Measurements from ENCODE around the gene CLSTN1.

The CLSTN1 gene

DNA sequence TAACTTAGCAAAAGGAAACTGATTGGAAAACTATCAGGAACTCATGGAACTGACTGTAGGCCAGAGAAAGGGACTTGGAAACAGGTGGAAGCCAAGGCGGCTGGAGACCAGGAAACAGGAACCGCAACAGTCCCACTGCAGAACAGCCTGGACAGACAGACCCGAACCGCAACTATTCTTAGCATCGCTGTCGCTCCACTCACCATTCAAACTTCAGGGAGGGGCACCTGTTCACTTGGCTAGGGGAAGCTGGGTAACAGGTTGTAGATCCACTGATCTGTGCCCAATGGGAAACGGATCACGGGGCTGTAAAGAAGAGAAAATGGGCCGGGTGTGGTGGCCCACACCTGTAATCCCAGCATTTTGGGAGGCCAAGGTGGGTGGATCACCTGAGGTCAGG, 61.9 kb downstream of the CLSTN1 start:
- Histone ChIP-seq H3K9ac (ENCODE audit: insufficient read length, low read depth) (no peak overlapping the region), H3K36me3 (ENCODE audit: insufficient read depth, insufficient read length, low read length) (peaks cover 6% of the 10 kb centered on the region), H3K4me1 (ENCODE audit: insufficient read depth, insufficient read length) (peaks cover 10% of the 10 kb centered on the region), H3K9me3 (ENCODE audit: insufficient read depth, low read length) (no peaks in the 10 kb centered on the region), H3K4me3 (ENCODE audit: insufficient read length, low read depth) (no peak overlapping the region), H3K27me3 (ENCODE audit: insufficient read depth, insufficient read length) (no peaks in the 10 kb centered on the region)
- DNase-seq (ENCODE audit: low read depth, low spot score): no peak
- TF ChIP-seq YY1 (IDR thresholded peaks at IDR 0.05; ENCODE audit: insufficient read depth, insufficient read length): no peak
- TF ChIP-seq SUZ12 (IDR thresholded peaks at IDR 0.05; ENCODE audit: extremely low read depth, insufficient read depth, insufficient read length): no peak
- TF ChIP-seq ZNF274 (IDR thresholded peaks at IDR 0.05; ENCODE audit: low read depth, low read length): no peak

DNA sequence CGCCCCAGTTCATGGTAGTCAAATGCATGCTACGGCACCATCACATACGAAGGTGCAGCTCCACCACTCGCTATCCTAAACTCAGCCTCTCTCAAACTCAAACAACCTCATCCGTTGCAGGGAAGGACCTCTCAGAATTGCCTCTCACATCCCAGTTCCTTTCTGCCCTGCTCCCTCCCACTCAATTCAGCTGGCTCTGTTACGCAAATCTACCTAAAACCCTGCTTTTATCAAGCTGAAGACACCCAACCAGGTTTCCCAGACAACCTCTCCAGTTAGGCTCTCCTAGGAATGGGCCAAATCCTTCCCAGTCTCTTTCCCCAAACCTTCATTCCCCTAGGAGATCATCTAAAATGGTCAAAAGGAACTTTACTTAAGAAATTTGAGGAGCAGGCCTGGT, 62.9 kb downstream of the CLSTN1 start:
- peaks cover 10% of the 10 kb centered on the region for H3K4me1 ChIP-seq (ENCODE audit: insufficient read depth, insufficient read length)
- no peak for TF ChIP-seq ZNF274 (IDR thresholded peaks at IDR 0.05; ENCODE audit: low read depth, low read length)
- no peak for TF ChIP-seq SUZ12 (IDR thresholded peaks at IDR 0.05; ENCODE audit: extremely low read depth, insufficient read depth, insufficient read length)
- no peak for TF ChIP-seq YY1 (IDR thresholded peaks at IDR 0.05; ENCODE audit: insufficient read depth, insufficient read length)
- no peak overlapping the region for H3K9ac ChIP-seq (ENCODE audit: insufficient read length, low read depth)
- peak; percentile 75 for DNase-seq (ENCODE audit: low read depth, low spot score)
- peaks cover 6% of the 10 kb centered on the region for H3K36me3 ChIP-seq (ENCODE audit: insufficient read depth, insufficient read length, low read length)
- no peaks in the 10 kb centered on the region for H3K9me3 ChIP-seq (ENCODE audit: insufficient read depth, low read length)
- H3K4me3 ChIP-seq (ENCODE audit: insufficient read length, low read depth): no peak overlapping the region
- H3K27me3 ChIP-seq (ENCODE audit: insufficient read depth, insufficient read length): no peaks in the 10 kb centered on the region

DNA sequence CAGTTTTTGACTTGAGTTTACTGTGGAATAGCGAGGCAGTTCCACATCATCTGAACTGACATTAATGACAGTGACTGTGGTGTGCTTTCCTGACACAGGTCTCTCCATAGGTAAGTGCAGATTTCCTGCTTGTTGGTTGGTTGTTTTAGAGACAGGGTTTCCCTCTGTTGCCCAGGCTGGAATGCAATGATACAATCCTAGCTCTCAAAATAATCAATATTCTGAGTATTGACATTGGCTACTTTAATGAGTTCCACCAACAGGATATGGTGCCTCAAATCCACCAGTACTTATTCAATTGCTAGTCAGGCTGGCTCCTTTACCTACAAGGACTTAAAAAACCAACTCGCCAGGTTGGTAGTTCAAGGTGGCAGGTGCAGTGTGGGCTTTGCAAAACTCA, 63.8 kb downstream of the CLSTN1 start:
- H3K4me1 ChIP-seq (ENCODE audit: insufficient read depth, insufficient read length): peaks cover 10% of the 10 kb centered on the region
- DNase-seq (ENCODE audit: low read depth, low spot score): no peak

DNA sequence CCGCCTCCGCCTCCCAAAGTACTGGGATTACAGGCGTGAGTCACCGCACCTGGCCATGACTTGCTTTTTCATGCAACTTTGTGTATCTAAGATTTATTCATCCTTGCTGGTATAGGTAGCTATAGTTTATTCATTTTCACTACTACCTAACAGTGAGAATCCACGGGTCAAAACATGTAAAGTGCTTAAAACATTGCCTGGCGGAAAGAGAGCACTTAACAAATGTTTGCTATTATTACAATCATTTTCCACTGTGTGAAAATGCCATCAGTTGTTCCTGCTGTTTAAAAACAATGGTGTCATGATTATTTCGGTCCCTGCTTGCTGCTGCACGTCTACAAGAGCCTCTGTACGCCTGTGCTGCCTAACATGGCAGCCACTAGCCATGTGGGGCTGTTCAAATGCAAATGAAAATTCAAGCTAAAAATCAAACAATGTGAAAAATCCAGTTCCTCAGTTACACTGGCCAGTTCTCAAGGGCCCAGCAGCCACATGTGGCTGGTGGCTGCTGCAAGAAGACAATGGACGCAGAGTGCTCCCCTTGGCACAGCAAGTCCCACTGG, 65.1 kb downstream of the CLSTN1 start:
- no peak for TF ChIP-seq YY1 (IDR thresholded peaks at IDR 0.05; ENCODE audit: insufficient read depth, insufficient read length)
- TF ChIP-seq SUZ12 (IDR thresholded peaks at IDR 0.05; ENCODE audit: extremely low read depth, insufficient read depth, insufficient read length): no peak
- TF ChIP-seq ZNF274 (IDR thresholded peaks at IDR 0.05; ENCODE audit: low read depth, low read length): no peak
- peaks cover 8% of the 10 kb centered on the region for H3K4me1 ChIP-seq (ENCODE audit: insufficient read depth, insufficient read length)
- no peaks in the 10 kb centered on the region for H3K27me3 ChIP-seq (ENCODE audit: insufficient read depth, insufficient read length)
- H3K9me3 ChIP-seq (ENCODE audit: insufficient read depth, low read length): no peaks in the 10 kb centered on the region
- H3K36me3 ChIP-seq (ENCODE audit: insufficient read depth, insufficient read length, low read length): peaks cover 10% of the 10 kb centered on the region
- no peak for DNase-seq (ENCODE audit: low read depth, low spot score)
- H3K4me3 ChIP-seq (ENCODE audit: insufficient read length, low read depth): no peak overlapping the region
- no peak overlapping the region for H3K9ac ChIP-seq (ENCODE audit: insufficient read length, low read depth)

More for the DNA sequence above, 63.8 kb downstream of the CLSTN1 start:
- Histone ChIP-seq H3K9me3 (ENCODE audit: insufficient read depth, low read length) (no peaks in the 10 kb centered on the region), H3K4me3 (ENCODE audit: insufficient read length, low read depth) (no peak overlapping the region), H3K36me3 (ENCODE audit: insufficient read depth, insufficient read length, low read length) (peaks cover 8% of the 10 kb centered on the region), H3K9ac (ENCODE audit: insufficient read length, low read depth) (no peak overlapping the region), H3K27me3 (ENCODE audit: insufficient read depth, insufficient read length) (no peaks in the 10 kb centered on the region)
- TF ChIP-seq SUZ12 (IDR thresholded peaks at IDR 0.05; ENCODE audit: extremely low read depth, insufficient read depth, insufficient read length) (no peak), ZNF274 (IDR thresholded peaks at IDR 0.05; ENCODE audit: low read depth, low read length) (no peak), YY1 (IDR thresholded peaks at IDR 0.05; ENCODE audit: insufficient read depth, insufficient read length) (no peak)

DNA sequence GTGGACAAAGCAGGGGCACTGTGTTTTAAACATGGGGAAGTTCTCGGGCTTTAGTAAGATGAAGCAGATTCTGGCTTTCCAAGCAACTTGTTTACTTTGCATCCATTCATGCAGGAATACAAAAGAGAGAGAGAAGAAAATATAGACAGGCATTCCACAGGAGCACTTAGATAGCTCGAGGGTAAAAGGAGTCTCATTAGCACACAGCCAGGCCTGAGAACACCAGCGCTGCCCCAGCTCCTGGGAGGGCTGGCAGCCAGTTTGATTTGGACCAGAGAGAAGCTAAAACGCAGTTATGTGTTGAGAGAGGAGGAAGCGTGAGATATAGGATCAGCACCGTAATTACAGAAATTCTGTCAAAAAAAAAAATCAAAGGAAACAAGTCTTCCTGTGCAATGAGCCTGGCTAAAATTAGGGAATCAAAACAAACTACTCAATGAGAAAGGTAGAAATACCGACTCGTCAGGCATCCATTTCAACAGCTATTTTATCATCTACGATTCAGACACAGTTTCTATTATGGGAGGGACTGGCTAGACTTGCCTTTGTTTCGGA, 68.2 kb downstream of the CLSTN1 start:
- Histone ChIP-seq H3K27me3 (ENCODE audit: insufficient read depth, insufficient read length) (no peaks in the 10 kb centered on the region), H3K36me3 (ENCODE audit: insufficient read depth, insufficient read length, low read length) (peaks cover 26% of the 10 kb centered on the region), H3K4me1 (ENCODE audit: insufficient read depth, insufficient read length) (peaks cover 3% of the 10 kb centered on the region), H3K9ac (ENCODE audit: insufficient read length, low read depth) (no peak overlapping the region), H3K4me3 (ENCODE audit: insufficient read length, low read depth) (no peak overlapping the region), H3K9me3 (ENCODE audit: insufficient read depth, low read length) (no peaks in the 10 kb centered on the region)
- DNase-seq (ENCODE audit: low read depth, low spot score): no peak
- TF ChIP-seq ZNF274 (IDR thresholded peaks at IDR 0.05; ENCODE audit: low read depth, low read length) (no peak), YY1 (IDR thresholded peaks at IDR 0.05; ENCODE audit: insufficient read depth, insufficient read length) (no peak), SUZ12 (IDR thresholded peaks at IDR 0.05; ENCODE audit: extremely low read depth, insufficient read depth, insufficient read length) (no peak)

DNA sequence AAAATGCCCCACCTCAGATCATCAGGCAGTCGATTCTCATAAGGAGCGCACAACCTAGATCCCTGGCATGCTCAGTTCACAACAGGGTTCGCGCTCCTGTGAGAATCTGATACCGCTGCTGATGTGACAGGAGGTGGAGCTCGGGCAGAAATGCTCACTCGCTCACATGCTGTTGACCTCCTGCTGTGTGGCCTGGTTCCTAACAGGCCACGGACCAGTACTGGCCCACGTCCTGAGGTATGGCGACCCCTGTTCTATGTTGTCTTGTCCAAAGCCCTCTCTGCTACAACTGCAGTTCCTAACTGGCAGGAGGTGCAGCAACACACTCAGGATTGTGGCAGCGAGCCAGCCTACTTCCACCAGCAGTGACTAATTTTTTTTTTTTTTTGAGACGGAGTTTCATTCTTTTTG, 70.6 kb downstream of the CLSTN1 start:
- H3K9me3 ChIP-seq (ENCODE audit: insufficient read depth, low read length): no peaks in the 10 kb centered on the region
- no peaks in the 10 kb centered on the region for H3K27me3 ChIP-seq (ENCODE audit: insufficient read depth, insufficient read length)
- H3K4me1 ChIP-seq (ENCODE audit: insufficient read depth, insufficient read length): no peaks in the 10 kb centered on the region
- H3K9ac ChIP-seq (ENCODE audit: insufficient read length, low read depth): no peak overlapping the region
- DNase-seq (ENCODE audit: low read depth, low spot score): no peak
- TF ChIP-seq ZNF274 (IDR thresholded peaks at IDR 0.05; ENCODE audit: low read depth, low read length): no peak
- no peak for TF ChIP-seq YY1 (IDR thresholded peaks at IDR 0.05; ENCODE audit: insufficient read depth, insufficient read length)
- TF ChIP-seq SUZ12 (IDR thresholded peaks at IDR 0.05; ENCODE audit: extremely low read depth, insufficient read depth, insufficient read length): no peak
- H3K36me3 ChIP-seq (ENCODE audit: insufficient read depth, insufficient read length, low read length): peaks cover 40% of the 10 kb centered on the region
- no peak overlapping the region for H3K4me3 ChIP-seq (ENCODE audit: insufficient read length, low read depth)

DNA sequence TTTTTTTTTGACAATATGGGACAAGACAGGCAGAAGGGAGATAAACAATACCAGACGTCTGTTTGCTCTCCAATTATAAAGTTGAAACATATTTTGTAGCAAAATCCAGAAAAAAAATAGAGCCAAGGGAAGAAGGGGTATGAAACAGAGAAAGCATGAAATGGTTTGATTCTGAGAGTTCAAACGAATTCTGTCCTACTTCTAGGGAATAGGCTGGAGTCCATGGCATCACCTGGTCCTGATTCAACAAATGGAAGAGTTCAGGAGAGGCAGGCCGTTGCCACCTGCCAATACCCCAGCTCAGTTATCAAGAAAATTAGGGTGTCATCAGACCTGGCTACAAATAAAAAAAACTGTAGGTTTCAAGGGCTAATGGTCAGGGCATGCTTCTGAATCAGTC, 71.8 kb downstream of the CLSTN1 start:
- H3K9me3 ChIP-seq (ENCODE audit: insufficient read depth, low read length): no peaks in the 10 kb centered on the region
- TF ChIP-seq ZNF274 (IDR thresholded peaks at IDR 0.05; ENCODE audit: low read depth, low read length) (no peak), YY1 (IDR thresholded peaks at IDR 0.05; ENCODE audit: insufficient read depth, insufficient read length) (no peak), SUZ12 (IDR thresholded peaks at IDR 0.05; ENCODE audit: extremely low read depth, insufficient read depth, insufficient read length) (no peak)
- no peaks in the 10 kb centered on the region for H3K27me3 ChIP-seq (ENCODE audit: insufficient read depth, insufficient read length)
- no peak overlapping the region for H3K4me3 ChIP-seq (ENCODE audit: insufficient read length, low read depth)
- H3K9ac ChIP-seq (ENCODE audit: insufficient read length, low read depth): no peak overlapping the region
- DNase-seq (ENCODE audit: low read depth, low spot score): no peak
- no peaks in the 10 kb centered on the region for H3K4me1 ChIP-seq (ENCODE audit: insufficient read depth, insufficient read length)
- peaks cover 45% of the 10 kb centered on the region for H3K36me3 ChIP-seq (ENCODE audit: insufficient read depth, insufficient read length, low read length)
